GM12873 (cell line): ENCODE data around the gene GPR61.

Experiments used
- CTCF ChIP-seq: IDR thresholded peaks from 2 replicates; pipeline ENCODE4 v1.5.1; 2012; ENCODE audit warnings: low read depth, mild to moderate bottlenecking, moderate library complexity, low read length, control low read depth; ENCODE audit not compliant: insufficient read depth; ENCODE audit errors: missing control alignments

The GPR61 gene

GRCh38 chr1:109513110-109513710, 26.5 kb upstream of the GPR61 start:
- TF ChIP-seq CTCF: no peak

GRCh38 chr1:109514846-109515245, 24.8 kb upstream of the GPR61 start:
- TF ChIP-seq CTCF: no peak

- no peak for TF ChIP-seq CTCF
These were observed 22.8 kb upstream of the GPR61 start for GRCh38 chr1:109516872-109517271.

GRCh38 chr1:109517337-109517736, 22.3 kb upstream of the GPR61 start:
- no peak for TF ChIP-seq CTCF

- TF ChIP-seq CTCF: no peak
These were observed 18.4 kb upstream of the GPR61 start for GRCh38 chr1:109521002-109521951.

- no peak for TF ChIP-seq CTCF
These were observed 17.6 kb upstream of the GPR61 start for GRCh38 chr1:109522026-109522425.

GRCh38 chr1:109523706-109524105, 16.0 kb upstream of the GPR61 start:
- TF ChIP-seq CTCF: no peak
